ENCODE results near the gene WNT5A.

WNT5A gene

GRCh38 chr3:55480911-55481743 lies 6.0 kb downstream of the WNT5A start:
- peak; percentile 63 for DNase-seq

DNA sequence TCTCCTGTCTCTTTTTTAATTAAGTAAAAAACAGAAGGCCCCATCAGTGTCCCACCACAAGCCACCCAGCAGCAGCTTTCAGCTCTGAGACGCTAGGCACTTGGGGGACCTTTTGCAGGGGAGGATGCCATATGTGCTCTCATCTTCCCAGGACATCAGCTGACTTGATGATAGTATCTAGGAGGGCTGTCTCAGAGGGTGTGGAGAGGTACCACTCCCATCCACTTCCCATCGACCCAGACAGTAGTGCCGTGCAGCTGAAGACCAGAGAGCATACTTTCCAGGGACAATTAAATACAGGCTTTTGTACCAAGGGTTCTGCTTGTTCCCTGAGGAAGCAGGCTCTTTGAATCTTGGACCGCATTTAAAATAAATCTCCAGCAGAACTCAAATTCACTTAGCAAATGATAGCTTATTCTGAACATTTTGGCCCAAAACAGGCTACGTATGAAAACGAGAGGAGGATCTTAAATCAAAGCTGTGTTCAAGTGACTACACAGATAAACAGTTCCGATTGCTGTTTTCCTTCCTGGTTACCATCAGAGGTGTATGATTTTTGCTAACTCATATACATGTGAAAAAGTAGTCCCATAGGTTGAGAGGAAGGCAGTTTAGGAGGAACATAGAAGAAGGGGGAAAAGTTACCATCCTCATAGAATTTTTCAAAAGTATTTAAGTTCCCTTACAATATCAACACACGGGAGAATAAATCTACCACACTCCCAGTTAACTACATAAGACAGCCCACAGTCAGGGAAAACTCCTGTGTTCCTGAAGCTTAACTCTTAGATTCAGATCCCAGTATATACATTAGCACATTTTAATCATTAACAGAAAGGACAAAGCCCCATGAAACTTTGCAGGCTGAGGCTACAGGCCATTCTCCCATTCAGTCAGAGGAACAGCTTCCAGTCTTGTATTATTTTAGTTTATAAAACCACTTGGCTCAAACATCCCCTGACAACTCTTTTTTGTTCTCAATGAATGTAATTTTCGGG lies 9.5 kb downstream of the WNT5A start:
- no peak for DNase-seq

- DNase-seq: peak; percentile 91
Observed at GRCh38 chr3:55476515-55476914, 10.6 kb downstream of the WNT5A start.

DNA sequence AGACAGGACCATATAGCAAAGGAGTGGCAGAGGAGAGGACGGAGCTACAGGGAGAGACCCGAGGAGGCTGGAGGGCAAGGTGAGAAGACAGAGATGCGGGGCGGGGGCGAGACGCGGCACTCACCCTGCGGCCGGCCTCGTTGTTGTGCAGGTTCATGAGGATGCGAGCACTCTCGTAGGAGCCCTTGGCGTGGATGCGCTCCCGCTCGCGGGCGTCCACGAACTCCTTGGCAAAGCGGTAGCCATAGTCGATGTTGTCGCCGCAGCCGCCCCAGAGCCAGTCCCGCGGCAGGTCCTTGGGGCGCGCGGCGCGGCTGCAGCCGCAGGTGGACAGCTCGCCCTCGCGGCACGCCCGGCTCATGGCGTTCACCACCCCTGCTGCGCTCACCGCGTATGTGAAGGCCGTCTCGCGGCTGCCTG lies 12.9 kb downstream of the WNT5A start:
- DNase-seq: no peak

DNA sequence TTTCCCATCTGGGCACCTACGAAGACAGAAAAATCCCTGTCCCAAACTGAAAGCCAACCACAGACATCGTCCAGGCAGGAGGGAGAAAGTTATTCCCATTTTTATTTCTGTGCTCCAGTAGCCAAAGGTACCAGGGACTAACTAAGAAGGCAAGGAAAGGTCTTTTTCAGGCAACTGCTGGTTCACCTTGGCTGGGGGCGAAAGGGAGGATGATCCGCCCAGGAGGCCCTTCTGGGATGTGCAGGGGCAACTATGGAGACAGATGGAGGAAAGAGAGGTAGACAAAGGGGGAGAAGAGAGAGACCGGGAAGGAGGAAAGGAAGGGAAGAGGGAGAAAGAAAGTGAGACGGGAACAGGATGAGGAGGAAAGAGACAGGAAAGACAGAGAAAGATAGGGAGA lies 13.3 kb downstream of the WNT5A start:
- DNase-seq: no peak

DNA sequence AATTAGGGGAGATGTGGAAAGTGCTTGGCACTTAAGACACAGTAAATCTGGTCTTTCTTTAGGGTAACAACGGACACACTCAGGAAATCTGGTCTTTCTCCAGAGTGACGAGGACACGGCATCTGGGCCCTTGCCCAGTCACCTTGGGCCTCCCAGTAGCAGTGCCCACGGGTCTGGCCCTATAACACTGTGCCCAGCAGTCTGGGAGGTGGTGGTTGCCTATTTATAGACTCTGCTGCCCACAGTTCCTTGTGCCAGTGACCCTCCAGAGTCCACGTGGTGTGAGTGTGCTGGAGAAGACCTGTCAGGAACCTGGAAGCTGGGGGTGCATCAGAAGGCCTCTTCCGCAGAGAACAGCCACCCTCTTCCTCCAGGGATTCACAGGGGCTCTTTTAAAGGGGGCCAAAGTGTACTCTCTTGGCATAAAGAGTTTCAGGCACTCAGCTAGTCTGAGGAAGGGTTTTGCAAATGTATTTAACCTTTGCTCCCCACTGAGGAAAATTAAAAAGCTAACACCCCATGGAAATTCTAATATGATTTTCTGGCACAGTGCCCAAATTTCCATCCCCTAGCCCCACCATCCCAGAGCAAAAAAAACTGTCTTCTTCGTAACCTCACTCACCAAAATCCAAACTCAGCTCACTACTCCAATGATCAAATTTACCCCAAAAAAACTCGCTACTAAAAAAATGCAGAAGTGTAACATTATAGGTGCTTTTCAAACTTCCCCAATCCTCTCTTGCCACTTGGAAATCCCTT lies 15.4 kb downstream of the WNT5A start:
- DNase-seq: no peak

DNA sequence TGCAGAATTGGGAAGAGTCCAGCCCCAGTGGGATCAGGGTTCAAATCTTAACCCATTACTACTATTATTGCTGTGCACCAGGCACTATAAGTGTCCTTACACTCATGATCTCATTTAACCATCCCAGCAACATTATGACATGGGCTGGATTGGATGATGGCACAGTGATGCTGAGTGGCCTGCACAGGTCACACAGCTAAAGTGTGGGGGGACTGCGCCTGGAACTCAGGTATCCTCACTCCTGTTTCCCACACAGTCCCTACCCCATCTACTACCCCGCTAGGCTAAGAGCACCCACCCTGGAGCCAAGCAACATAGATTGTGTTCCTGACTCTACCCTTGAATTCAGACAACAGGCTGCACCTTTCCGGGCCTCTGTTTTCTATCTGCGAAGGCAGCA lies 16.0 kb downstream of the WNT5A start:
- no peak for DNase-seq

GRCh38 chr3:55469957-55470526 lies 17.1 kb downstream of the WNT5A start:
- DNase-seq: peak; percentile 0

DNA sequence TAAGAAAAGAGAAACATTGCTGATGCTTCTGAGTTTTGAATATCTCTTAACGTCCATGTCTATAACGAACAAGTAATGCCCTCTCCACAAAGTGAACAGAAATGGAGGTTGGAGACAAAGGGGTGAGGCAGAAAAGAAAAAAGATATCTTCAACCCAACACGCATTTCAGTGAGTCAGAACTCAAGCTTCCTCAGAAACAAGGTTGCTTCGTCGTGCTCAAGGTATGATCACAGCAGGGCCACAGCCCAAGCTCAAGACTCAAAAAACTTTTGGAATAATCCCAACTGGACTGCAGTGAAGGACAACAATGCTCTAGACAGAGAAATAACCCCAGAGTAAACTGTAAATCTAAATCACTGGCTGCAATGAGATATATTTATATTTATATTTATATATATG lies 18.9 kb downstream of the WNT5A start:
- DNase-seq: peak; percentile 55

GRCh38 chr3:55467099-55467498 lies 20.0 kb downstream of the WNT5A start:
- peak; percentile 88 for DNase-seq

GRCh38 chr3:55466526-55466925 lies 20.6 kb downstream of the WNT5A start:
- no peak for DNase-seq

DNA sequence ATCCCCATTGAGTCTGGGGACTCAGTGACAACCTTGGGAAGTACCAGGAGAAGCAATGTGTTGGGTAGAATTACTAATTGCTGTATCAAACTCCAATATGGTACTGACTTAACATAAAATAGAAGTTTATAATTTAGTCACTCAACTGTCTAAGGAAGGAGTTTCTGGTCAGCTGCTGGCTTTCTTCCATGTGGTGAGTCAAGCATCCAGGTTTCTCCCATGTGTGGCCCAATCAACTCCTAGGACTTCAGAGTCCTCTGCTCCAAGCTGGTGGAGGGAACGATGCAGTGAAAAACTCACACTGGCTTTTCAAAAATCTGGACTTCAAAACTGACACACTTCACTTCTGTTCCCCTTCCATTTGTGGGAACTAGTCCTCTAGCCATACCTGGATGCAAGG lies 25.2 kb downstream of the WNT5A start:
- DNase-seq: peak; percentile 74

- no peak for DNase-seq
Observed at GRCh38 chr3:55459838-55460237, 27.3 kb downstream of the WNT5A start.

DNA sequence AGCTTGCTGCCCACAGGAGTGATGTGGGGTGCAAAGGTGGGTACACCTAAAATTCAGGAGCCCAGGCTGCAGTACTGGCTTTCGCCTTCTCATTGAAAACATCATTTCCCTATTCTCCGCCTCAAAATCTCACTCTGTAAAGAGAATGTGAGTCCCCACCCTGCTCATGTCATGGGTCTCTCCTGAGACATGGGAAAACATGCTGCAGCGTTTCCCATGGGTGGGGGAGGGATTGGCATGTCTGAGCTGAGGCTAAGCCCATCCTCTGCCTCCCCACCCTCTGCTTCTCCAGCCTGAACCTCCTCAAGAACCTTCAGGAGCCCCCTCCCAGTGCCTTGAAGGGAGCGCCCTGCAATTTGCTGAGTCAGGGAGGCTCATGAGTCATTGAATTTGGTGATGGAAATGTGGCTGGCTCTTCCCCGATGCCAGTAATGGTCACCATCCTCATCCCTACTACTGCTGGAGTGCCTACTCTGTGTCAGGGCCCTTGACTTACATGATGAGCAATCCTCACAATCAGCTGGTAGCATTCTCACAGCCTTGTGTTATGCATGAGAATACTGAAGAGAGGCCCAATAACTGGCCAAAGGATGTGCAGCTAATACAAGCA lies 28.8 kb downstream of the WNT5A start:
- no peak for DNase-seq

- DNase-seq: no peak
Observed at GRCh38 chr3:55455915-55456314, 31.2 kb downstream of the WNT5A start.

GRCh38 chr3:55454611-55455010 lies 32.5 kb downstream of the WNT5A start:
- peak; percentile 32 for DNase-seq

GRCh38 chr3:55453886-55454496 lies 33.1 kb downstream of the WNT5A start:
- no peak for DNase-seq

GRCh38 chr3:55452886-55453285 lies 34.2 kb downstream of the WNT5A start:
- no peak for DNase-seq

DNA sequence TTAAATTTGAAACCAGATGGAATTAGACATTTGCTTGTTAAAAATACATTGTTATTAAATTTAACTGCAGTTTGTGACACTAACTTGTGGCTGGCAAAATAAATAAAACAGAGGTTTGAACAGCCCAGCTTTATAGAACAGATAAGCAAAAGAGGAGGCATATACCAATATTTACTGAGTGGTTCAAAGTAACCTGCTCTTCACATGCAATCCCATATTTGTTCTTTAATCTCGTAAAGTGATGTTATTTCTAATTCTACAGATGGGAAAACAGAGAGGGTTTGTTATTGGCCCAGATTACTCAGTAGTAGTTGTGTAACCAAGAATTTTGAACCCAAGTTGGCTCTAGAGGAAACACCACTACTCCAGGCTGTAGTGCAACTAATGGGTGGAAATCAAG lies 37.6 kb downstream of the WNT5A start:
- no peak for DNase-seq

- no peak for DNase-seq
Observed at GRCh38 chr3:55446850-55447249, 40.3 kb downstream of the WNT5A start.

DNA sequence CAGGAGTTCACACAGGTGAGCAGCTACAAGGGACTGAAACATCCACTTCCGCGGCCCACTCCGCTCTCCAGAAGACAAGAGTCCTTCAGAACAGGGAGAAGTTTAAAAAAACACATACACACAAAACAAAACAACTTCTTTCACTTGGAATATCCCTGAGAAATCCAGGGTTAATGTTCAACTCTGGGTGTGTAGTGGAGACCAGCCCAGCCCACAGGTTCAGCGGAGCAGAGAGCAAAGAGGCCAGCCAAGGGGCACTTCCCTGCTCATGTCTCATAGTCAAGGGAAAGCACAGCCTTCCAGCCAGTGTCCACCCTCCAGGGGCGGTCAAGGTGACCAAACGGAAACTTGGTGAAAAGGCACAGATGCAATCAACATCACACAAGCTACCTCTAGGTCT lies 41.6 kb downstream of the WNT5A start:
- DNase-seq: no peak

GRCh38 chr3:55443346-55443745 lies 43.8 kb downstream of the WNT5A start:
- DNase-seq: no peak
